Esophagus squamous epithelium (tissue), 4 donors: ENCODE results near the gene CFAP99.

Source experiments
- POLR2A ChIP-seq, 4 donors: fragments of 450-650 bp; IDR thresholded peaks; one replicate each; pipeline ENCODE4 v1.6.1; 2017; ENCODE audit warnings: antibody characterized with exemption in 4 of 4, mild to moderate bottlenecking in 4 of 4, moderate library complexity in 3 of 4
- TF ChIP-seq, protein P1 (sequence below), 6 experiments: fragments of 450-650 bp in 4 of 6; fragments of 200-600 bp in 2 of 6; sonication (generic) in 2 of 6; IDR thresholded peaks; one replicate each; pipeline ENCODE4 v1.5.1; 2016 to 2019; ENCODE audit warnings: antibody characterized with exemption in 6 of 6, mild to moderate bottlenecking in 4 of 6, moderate library complexity in 4 of 6

DNA sequence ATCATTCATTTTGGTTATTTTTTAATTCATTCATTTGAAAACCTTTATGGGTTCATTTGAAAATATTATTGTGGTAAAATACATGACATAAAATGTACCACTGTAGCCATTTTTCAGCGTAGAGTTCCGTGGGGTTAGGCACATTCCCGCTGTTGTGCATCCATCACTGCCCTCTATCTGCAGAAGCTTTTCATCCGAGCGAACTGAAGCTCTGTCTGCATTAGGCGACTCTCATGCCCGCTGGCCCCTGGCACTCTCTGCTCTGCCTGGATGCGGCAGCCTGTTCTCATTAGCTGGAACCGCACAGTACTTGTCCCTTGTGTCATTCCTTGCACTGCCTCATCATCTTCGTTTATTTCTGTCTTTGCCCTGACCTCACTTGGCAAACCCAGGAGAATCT is 17.5 kb downstream of the CFAP99 start:
- TF ChIP-seq, protein P1, sequence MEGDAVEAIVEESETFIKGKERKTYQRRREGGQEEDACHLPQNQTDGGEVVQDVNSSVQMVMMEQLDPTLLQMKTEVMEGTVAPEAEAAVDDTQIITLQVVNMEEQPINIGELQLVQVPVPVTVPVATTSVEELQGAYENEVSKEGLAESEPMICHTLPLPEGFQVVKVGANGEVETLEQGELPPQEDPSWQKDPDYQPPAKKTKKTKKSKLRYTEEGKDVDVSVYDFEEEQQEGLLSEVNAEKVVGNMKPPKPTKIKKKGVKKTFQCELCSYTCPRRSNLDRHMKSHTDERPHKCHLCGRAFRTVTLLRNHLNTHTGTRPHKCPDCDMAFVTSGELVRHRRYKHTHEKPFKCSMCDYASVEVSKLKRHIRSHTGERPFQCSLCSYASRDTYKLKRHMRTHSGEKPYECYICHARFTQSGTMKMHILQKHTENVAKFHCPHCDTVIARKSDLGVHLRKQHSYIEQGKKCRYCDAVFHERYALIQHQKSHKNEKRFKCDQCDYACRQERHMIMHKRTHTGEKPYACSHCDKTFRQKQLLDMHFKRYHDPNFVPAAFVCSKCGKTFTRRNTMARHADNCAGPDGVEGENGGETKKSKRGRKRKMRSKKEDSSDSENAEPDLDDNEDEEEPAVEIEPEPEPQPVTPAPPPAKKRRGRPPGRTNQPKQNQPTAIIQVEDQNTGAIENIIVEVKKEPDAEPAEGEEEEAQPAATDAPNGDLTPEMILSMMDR (IDR thresholded peaks at IDR 0.05) = no peak
- no peak for TF ChIP-seq POLR2A (IDR thresholded peaks at IDR 0.05)
